ENCODE data around the gene ADGRF5. TPM values are rescaled to one million over a fixed set of nuclear protein-coding genes. Genes with fewer than 3 reads are reported as not detected.

Gene ADGRF5
- 10 to 100 TPM; 24.3 to 36.7 (median 33.6) TPM for polyA plus RNA-seq (ENCODE audit: insufficient read length in 4 of 4)

- no peak for DNase-seq (ENCODE audit: low read depth in 4 of 4, low spot score in 3 of 4)
These were observed at the start of gene ADGRF5 for GRCh38 chr6:46921731-46922130. Gene ADGRF5, minus strand, starts transcription at chr6:46921938. Its CDS starts 15,176 bp downstream, at chr6:46906762.

DNA sequence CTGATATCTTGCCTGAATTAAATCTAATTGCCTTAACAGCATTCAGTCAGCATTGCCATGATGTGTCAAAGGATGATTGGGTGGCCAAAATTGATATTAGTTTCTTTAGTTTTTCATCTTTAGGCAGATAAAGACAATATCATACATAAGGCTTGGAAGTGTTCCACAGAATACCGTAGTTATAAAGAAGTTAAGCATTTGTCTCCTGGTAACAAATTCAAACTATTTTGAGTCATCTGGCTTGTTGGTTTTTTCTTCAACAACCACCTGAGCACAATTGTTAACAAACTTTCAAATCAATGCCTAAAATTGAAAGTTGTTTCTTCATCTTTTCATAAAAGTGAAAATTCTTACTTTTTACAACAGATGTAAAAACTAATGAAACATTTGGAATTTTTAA is 47.5 kb upstream of the ADGRF5 start:
- no peak for DNase-seq (ENCODE audit: low read depth in 4 of 4, low spot score in 3 of 4)

GRCh38 chr6:46967826-46968349 is 46.1 kb upstream of the ADGRF5 start:
- DNase-seq (ENCODE audit: low read depth in 4 of 4, low spot score in 3 of 4): no peak

GRCh38 chr6:46964716-46965519 is 43.2 kb upstream of the ADGRF5 start:
- DNase-seq (ENCODE audit: low read depth in 4 of 4, low spot score in 3 of 4): no peak

DNA sequence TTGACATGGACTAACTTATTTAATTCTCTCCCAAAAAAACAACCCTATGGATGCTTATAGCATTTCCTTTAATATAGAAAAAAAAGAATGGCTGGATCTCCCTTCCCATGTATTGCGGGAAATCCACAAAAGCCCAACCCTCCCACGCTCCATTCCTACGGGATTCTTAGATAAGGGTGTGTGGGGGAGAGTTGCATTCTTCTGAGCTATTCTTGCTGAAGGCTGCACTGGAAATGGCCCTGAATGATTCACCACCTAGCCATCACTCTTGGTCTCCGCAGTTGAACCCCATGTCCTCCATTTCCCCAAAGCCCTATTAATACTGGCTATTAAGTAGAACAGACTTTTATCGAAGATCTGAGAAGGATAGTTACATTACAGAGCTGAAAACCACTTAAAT is 41.9 kb upstream of the ADGRF5 start:
- DNase-seq (ENCODE audit: low read depth in 4 of 4, low spot score in 3 of 4): no peak

DNA sequence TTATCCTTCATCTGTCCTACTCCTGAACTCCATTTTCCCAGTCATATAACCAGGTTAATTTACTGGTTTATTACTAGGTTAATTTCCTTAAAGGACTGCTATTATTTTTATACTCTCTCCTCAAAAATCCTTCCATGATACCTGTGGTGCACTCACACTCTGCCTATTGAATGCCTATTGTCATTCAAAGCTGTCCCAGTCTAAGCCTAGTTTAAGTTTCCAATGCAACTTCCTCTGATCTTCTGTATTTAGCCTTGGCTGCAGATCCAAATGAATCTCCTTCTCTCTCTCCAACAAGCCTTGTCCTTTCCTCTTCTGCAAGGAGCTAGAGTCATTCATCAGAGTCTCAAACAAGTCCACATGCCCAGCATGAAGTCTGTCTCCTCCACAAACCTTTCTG is 41.3 kb upstream of the ADGRF5 start:
- no peak for DNase-seq (ENCODE audit: low read depth in 4 of 4, low spot score in 3 of 4)

DNA sequence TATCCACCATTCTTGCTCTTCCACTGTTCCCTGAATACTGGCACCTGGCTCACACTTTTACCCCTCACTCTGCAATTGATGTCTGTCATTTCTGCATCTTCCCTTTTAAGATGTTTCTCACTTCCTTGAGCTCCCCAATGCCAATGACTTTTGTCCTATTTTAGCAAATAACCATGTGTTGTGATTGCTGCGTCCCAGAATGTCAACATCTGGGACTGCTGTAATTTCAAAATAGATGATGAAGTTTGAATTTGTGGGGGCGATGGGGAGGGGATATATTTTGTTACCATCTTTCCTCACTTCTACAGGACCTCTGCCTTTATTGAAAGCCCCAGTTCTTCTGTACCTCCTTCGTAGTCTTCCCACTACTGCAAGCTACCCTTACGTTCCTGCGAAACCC is 40.0 kb upstream of the ADGRF5 start:
- no peak for DNase-seq (ENCODE audit: low read depth in 4 of 4, low spot score in 3 of 4)

GRCh38 chr6:46961232-46961631 is 39.5 kb upstream of the ADGRF5 start:
- no peak for DNase-seq (ENCODE audit: low read depth in 4 of 4, low spot score in 3 of 4)

- no peak for DNase-seq (ENCODE audit: low read depth in 4 of 4, low spot score in 3 of 4)
These were observed 37.7 kb upstream of the ADGRF5 start for GRCh38 chr6:46959419-46959818.

- no peak for DNase-seq (ENCODE audit: low read depth in 4 of 4, low spot score in 3 of 4)
These were observed 34.7 kb upstream of the ADGRF5 start for GRCh38 chr6:46956409-46956808.

DNA sequence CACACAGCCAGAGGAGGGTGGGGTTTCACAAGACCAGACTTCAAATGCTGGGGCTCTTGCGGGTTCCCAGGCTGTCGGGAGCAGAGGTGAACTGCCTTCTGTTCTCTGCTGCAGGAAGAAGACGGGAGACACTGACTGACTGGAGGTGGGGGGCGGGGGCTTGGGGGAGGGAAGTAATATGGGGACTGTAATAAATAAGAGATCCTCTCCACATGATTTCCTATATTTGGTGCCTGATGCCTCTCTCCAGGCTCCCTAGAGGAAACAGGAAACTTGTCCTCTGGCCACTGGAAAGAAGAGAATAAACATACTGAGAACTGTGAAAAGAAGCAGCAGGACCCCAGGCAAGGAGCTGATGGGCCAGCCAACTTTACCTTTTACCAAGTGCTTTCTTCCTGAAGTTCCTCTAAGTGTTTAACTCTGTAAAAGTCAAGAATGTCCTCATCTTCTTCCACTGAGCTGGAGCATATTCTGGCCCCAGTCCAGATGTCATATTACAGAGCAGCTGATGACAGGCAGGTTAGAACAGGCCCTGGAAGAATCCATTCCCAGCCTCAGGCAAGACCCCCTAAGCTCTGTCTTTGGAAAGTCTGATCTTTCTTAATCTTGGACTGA is 33.2 kb upstream of the ADGRF5 start:
- no peak for DNase-seq (ENCODE audit: low read depth in 4 of 4, low spot score in 3 of 4)

DNA sequence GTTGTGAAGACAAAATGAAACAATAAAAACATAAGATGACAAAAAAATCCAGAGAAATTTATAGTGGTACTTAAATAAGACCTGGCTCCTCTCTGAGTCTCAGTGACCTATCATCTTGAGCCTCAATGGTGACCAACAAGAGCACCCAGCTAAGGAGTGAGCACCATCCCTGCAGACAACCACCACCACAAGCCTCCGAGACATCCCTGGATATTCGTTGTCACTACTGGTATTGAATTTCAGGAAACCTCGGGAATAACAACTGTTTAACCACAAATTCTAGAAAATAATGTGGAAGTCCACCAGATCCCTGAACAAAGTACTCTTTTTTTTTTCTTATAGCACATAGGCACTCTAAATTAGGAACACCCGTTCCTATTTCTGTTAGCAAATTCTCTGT is 32.2 kb upstream of the ADGRF5 start:
- DNase-seq (ENCODE audit: low read depth in 4 of 4, low spot score in 3 of 4): no peak

DNA sequence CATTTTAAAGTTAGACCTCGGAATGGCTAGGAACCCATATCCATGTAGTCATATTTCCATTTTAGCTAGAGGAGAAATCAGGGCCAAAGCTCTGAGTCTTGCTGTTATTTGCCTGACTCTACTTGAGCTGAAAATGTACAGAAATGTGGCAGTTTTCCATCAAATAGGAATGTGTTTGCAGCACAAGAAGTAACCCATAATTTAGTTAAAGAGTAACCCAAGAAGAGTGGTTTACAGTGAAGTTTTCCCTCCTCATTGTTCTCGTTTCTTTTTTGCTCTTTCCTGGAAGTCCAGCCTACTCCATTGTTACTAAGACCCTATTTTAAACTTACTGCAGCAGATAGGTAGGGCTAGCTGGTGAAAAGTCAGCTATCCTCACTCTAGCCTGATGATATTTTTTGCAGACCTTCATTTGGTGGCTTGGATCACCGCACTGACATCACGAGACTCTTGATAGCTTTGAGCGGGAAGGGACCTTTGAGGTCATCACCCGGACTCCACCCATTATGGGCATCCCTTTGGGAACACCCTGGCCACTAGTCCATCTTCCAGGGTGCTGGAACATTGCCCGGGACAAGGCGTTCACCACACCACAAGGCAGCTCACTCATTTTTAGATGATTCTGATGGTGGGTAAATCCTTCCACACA is 28.0 kb upstream of the ADGRF5 start:
- no peak for DNase-seq (ENCODE audit: low read depth in 4 of 4, low spot score in 3 of 4)

DNA sequence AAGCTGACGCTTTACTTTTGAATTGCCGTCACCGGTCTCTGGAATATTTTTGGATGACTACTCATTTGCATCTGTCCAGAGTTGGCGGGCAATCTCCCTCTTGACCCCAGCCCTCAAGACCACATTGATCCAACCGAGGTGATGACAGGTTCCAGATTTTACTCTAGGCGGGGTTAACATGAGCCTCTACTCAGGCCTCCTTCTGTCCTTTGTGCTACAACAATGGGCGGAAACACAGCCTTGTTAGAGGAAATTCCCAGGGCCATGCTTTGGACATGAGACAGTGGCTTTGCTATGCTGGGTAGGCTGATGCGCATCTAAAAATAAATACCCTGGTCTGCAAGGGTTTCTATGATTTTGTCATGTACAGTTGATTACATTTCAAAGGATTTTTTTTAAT is 27.0 kb upstream of the ADGRF5 start:
- no peak for DNase-seq (ENCODE audit: low read depth in 4 of 4, low spot score in 3 of 4)

DNA sequence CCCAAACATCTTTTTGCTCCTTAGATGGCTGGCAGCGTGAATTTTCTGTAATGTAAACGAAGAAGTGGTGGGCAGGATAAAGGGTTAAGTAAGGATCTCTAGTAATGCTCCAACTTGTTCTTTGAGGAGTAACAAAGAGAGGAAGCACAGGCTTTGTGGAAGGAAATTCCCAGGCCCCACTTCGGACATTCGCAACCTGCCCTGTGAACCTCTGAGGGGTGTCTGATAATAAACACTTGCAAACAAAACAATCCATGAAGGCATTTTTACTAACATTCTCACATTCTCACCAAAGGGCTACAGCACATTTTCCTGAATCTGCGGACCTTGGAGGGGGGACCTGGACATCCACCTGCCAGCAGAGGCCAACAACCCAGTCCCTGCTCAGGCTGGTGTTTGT is 25.8 kb upstream of the ADGRF5 start:
- DNase-seq (ENCODE audit: low read depth in 4 of 4, low spot score in 3 of 4): no peak

GRCh38 chr6:46940433-46941226 is 18.9 kb upstream of the ADGRF5 start:
- DNase-seq (ENCODE audit: low read depth in 4 of 4, low spot score in 3 of 4): no peak

GRCh38 chr6:46937642-46938041 is 15.9 kb upstream of the ADGRF5 start:
- DNase-seq (ENCODE audit: low read depth in 4 of 4, low spot score in 3 of 4): no peak

DNA sequence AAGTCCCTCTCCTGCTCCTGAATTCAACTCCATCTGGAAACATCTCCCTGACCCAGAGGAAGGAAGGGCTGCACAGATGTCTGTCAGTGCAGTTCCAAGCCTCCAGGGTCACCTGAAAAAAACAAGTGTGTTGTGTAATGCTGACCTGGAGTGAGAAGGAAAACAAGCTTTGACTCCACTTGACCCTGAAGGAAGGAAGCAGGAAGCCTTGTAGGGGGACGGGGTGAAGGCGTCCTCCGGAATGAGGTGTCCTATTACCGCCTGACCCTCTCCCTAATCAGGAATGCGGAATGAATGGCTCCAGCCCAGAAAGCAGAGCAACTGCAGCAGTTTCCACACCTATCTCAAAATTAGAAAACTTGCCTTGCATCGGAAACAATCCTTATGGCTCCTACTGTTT is 13.9 kb upstream of the ADGRF5 start:
- no peak for DNase-seq (ENCODE audit: low read depth in 4 of 4, low spot score in 3 of 4)

- no peak for DNase-seq (ENCODE audit: low read depth in 4 of 4, low spot score in 3 of 4)
These were observed 12.0 kb upstream of the ADGRF5 start for GRCh38 chr6:46933751-46934150.

- no peak for DNase-seq (ENCODE audit: low read depth in 4 of 4, low spot score in 3 of 4)
These were observed 11.0 kb upstream of the ADGRF5 start for GRCh38 chr6:46932526-46933319.

Data from right renal pelvis (tissue), 4 donors.